Measurements from ENCODE around the gene TOR2A.

DNA sequence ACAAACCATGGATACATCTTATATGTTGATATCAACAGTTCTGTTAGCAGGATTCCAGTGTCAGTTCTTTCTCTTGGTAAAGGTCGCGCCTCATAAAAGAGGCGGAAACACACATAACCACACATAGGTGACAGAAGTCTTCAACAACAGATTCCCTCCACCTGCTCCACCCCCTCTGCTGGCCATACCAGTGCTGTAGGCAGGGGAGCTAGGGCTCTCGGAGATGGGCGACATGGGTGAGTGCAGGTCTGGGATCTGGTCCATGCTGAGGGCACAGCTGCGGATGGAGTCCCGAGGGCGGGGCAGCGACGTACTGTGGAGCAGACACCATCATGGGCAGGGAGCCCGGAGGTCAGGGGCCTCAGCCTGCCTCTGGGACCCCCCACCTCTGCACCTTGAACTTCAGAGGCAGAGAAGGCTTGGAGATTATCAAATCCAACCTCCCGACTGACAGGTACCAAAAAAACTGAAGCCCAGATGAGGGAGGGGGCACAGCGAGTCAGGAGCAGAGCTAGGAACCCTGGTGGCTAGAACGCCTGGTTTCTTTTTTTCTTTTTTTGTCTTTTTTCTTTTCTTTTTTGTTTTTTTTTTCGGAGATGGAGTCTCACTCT lies 12.0 kb upstream of the TOR2A start:
- TF ChIP-seq POLR2A (IDR thresholded peaks at IDR 0.05): no peak
- peak in 2 of 3 donors; percentile 45 to 75 for TF ChIP-seq POLR2AphosphoS5 (IDR thresholded peaks at IDR 0.05)
- peak in 1 of 11 experiments; percentile 15 for TF ChIP-seq CTCF (IDR thresholded peaks at IDR 0.05 in 8 of 11, conservative IDR thresholded peaks at IDR 0.05 in 3 of 11)

All from spleen (tissue), 7 donors.